Fibroblast of the aortic adventitia (primary cell): ENCODE data around the gene ANKMY1. TPM values are rescaled to one million over a fixed set of nuclear protein-coding genes. Genes with fewer than 3 reads are reported as not detected.

Source experiments
- DNase-seq: peaks from one replicate; pipeline ENCODE4 v3.0.0-alpha.2; 2010; ENCODE audit warnings: low read depth
- H3K4me3 ChIP-seq: 2 replicates; pipeline ENCODE4 v1.5.1; 2011; ENCODE audit warnings: low read depth, mild to moderate bottlenecking, control low read depth, low read length, moderate library complexity
- total RNA-seq: library from RNA; depleted of rRNA; stranded (reverse); fragments of >200 nt; gene quantifications from 2 replicates; pipeline ENCODE4 v1.2.3, GENCODE V29; 2012; ENCODE audit warnings: low replicate concordance
- TF ChIP-seq, protein P1 (sequence below): IDR thresholded peaks from 2 replicates; pipeline ENCODE4 v1.5.1; 2011; ENCODE audit warnings: mild to moderate bottlenecking, low read length, control low read depth, inconsistent platforms; ENCODE audit not compliant: insufficient read depth

Gene ANKMY1
- total RNA-seq, 1 donor, result 11.0 TPM

- no peak overlapping the region for H3K4me3 ChIP-seq
- DNase-seq, result no peak
- TF ChIP-seq, protein P1, sequence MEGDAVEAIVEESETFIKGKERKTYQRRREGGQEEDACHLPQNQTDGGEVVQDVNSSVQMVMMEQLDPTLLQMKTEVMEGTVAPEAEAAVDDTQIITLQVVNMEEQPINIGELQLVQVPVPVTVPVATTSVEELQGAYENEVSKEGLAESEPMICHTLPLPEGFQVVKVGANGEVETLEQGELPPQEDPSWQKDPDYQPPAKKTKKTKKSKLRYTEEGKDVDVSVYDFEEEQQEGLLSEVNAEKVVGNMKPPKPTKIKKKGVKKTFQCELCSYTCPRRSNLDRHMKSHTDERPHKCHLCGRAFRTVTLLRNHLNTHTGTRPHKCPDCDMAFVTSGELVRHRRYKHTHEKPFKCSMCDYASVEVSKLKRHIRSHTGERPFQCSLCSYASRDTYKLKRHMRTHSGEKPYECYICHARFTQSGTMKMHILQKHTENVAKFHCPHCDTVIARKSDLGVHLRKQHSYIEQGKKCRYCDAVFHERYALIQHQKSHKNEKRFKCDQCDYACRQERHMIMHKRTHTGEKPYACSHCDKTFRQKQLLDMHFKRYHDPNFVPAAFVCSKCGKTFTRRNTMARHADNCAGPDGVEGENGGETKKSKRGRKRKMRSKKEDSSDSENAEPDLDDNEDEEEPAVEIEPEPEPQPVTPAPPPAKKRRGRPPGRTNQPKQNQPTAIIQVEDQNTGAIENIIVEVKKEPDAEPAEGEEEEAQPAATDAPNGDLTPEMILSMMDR, result no peak
Measured at GRCh38 chr2:240449764-240450531, 107.8 kb downstream of the ANKMY1 start.

GRCh38 chr2:240448387-240449274, 109.2 kb downstream of the ANKMY1 start:
- no peak for DNase-seq
- H3K4me3 ChIP-seq, result no peak overlapping the region
- TF ChIP-seq, protein P1, result no peak

DNA sequence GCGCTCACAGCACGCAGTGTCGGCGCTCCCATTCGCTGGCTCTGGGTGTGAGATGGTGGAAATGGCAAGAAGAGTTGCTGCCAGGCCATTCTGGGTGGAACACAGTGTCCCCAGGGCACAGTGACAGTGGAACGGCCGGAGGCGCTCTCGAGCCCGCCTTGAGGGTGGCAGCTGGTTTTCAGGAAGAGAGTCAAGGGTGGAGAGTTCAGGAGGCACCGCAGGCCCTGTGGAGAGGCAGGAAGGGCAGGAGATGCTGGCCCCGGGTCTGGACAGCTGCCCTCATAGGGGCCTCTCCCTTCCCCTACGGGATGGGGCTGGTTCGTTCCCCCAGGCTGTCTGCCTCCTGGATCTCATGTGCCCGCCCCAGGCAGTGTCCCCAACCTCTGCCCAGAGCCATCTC, 109.9 kb downstream of the ANKMY1 start:
- TF ChIP-seq, protein P1, result no peak
- no peak overlapping the region for H3K4me3 ChIP-seq
- no peak for DNase-seq

DNA sequence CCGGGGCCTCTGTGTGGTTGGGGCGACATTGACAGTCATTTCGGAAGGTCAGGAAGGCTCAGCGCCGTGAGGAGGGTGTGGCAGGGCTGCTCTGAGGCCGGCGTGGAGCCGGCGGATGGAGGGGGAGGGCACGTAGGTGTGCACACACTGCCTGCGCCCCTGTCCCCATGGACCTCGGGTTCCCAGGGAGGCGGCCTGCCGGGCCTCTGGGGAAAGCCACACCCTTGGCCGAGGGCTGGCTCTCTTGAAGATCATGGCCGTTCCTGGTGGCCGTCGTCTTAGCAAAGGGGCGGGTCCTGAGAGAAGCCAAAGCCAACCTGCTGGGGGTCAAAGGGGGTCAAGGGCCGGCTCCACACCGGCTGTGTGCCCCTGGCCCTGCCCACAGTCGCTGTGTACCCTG, 110.5 kb downstream of the ANKMY1 start:
- DNase-seq, result no peak
- TF ChIP-seq, protein P1, result no peak
- no peak overlapping the region for H3K4me3 ChIP-seq

DNA sequence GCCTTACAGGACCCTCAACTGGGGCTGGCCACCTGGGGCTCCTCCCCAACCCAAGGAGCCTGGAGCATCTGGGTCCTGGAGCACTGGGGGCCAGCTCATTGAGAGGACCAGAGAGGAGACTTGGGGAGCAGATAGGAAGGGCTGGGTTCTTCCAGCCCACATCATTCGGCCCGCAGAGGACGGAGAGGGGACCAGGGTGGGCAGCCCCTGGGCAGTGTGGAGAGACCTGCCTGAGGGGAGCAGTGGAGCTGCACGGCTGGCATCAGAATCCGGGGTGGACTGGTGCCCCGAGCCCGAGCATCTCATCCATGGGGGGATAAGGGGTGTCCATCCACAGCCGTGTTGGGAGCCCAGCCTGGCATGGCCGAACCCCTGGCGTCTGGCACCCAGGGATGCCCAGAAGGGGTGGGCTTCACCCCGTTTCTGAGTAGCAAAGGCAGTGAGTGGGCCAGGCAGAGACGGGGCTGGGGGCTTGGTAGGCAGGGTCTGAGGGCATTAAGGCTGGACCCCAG, 111.1 kb downstream of the ANKMY1 start:
- H3K4me3 ChIP-seq, result no peak overlapping the region
- TF ChIP-seq, protein P1, result no peak
- DNase-seq, result no peak

- H3K4me3 ChIP-seq, result no peak overlapping the region
- no peak for DNase-seq
- TF ChIP-seq, protein P1, result no peak
Measured at GRCh38 chr2:240445961-240446663, 111.7 kb downstream of the ANKMY1 start.
